Measurements from ENCODE around the gene PDGFRB. TPM values are rescaled to one million over a fixed set of nuclear protein-coding genes. Genes with fewer than 3 reads are reported as not detected.

The PDGFRB gene
- total RNA-seq, 3 donors from 2014 or later: 53.7 to 243 (median 146) TPM

DNA sequence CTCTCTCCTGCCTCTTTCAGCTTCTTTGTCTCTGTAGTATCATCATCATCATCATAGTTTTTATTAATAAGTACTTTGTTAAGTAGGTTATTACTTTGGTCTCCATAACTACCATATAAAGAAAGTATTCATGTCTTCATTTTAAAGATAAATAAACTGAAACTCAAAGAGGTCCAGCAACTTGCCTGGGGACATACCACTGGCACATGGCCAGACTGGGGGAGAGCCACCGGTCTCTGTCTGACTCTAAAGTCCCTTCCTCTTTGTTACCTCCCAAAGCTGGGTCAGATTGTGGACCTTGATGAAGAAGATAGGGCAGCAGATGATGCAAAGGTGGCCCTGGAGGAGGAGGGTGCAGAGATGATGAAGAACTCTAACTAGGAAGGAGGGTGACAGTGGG lies 19.4 kb upstream of the PDGFRB start:
- Histone ChIP-seq H3K27me3 (no peaks in the 10 kb centered on the region), H3K4me1 (no peaks in the 10 kb centered on the region), H3K27ac (no peak overlapping the region), H3K4me3 (no peak overlapping the region), H3K9me3 (no peaks in the 10 kb centered on the region), H3K36me3 (no peaks in the 10 kb centered on the region)
- DNase-seq (ENCODE audit: low spot score in 2 of 2): no peak
- intact Hi-C loops (cut with DNase I; ENCODE audit: low total_unique reads): no loop called here
- TF ChIP-seq, protein P1, sequence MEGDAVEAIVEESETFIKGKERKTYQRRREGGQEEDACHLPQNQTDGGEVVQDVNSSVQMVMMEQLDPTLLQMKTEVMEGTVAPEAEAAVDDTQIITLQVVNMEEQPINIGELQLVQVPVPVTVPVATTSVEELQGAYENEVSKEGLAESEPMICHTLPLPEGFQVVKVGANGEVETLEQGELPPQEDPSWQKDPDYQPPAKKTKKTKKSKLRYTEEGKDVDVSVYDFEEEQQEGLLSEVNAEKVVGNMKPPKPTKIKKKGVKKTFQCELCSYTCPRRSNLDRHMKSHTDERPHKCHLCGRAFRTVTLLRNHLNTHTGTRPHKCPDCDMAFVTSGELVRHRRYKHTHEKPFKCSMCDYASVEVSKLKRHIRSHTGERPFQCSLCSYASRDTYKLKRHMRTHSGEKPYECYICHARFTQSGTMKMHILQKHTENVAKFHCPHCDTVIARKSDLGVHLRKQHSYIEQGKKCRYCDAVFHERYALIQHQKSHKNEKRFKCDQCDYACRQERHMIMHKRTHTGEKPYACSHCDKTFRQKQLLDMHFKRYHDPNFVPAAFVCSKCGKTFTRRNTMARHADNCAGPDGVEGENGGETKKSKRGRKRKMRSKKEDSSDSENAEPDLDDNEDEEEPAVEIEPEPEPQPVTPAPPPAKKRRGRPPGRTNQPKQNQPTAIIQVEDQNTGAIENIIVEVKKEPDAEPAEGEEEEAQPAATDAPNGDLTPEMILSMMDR (IDR thresholded peaks at IDR 0.05): no peak
- TF ChIP-seq POLR2A (IDR thresholded peaks at IDR 0.05) (no peak), POLR2AphosphoS5 (IDR thresholded peaks at IDR 0.05) (no peak)

DNA sequence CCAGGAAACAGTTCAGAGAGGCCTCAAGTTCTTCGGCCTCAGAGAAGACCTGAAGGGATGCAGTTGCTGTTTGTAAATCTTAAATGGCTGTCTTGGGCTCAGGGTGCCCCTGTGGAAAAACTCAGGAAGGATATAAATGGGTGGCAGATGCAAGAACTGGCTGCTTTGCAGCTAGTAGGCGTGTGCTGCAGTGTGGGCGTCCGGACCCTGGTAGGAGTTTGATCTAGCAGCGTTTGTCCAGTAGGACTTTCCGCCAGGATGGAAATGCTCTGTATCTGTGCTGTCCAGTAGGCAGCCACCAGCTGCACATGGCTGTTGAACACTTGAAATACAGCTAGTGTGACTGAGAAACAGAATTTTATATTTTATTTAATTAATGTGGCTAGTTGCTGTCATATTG lies 18.6 kb upstream of the PDGFRB start:
- no peaks in the 10 kb centered on the region for H3K4me1 ChIP-seq
- no peaks in the 10 kb centered on the region for H3K36me3 ChIP-seq
- intact Hi-C loops (cut with DNase I; ENCODE audit: low total_unique reads): no loop called here
- DNase-seq (ENCODE audit: low spot score in 2 of 2): no peak
- H3K9me3 ChIP-seq: no peaks in the 10 kb centered on the region
- TF ChIP-seq, protein P1 (IDR thresholded peaks at IDR 0.05): no peak
- TF ChIP-seq POLR2AphosphoS5 (IDR thresholded peaks at IDR 0.05) (no peak), POLR2A (IDR thresholded peaks at IDR 0.05) (no peak)
- H3K27me3 ChIP-seq: no peaks in the 10 kb centered on the region
- no peak overlapping the region for H3K27ac ChIP-seq
- H3K4me3 ChIP-seq: no peak overlapping the region

DNA sequence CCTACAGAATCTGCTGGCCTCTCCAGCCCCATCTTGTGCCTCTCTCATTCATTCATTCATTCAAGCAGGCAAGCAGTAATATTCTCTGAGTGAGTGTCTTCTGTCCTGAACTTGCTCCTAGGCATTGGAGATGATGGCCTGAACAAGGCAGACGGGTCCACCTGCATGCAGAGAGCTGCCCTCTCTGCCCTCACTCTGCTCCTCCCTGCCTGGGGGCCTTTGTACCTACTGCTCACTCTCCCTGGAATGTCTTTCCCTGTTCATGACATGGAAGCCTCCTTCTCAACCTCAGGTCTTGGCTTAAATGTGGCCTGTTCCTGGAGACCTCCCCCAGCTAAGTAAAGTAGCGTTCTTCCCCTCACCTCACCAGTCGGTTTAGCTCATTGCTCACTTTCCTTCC lies 17.5 kb upstream of the PDGFRB start:
- Histone ChIP-seq H3K27ac (no peak overlapping the region), H3K27me3 (no peaks in the 10 kb centered on the region), H3K4me1 (no peaks in the 10 kb centered on the region), H3K36me3 (no peaks in the 10 kb centered on the region), H3K4me3 (no peak overlapping the region), H3K9me3 (no peaks in the 10 kb centered on the region)
- TF ChIP-seq POLR2AphosphoS5 (IDR thresholded peaks at IDR 0.05) (no peak), POLR2A (IDR thresholded peaks at IDR 0.05) (no peak)
- TF ChIP-seq, protein P1 (IDR thresholded peaks at IDR 0.05): no peak
- DNase-seq (ENCODE audit: low spot score in 2 of 2): no peak
- intact Hi-C loops (cut with DNase I; ENCODE audit: low total_unique reads): no loop called here

DNA sequence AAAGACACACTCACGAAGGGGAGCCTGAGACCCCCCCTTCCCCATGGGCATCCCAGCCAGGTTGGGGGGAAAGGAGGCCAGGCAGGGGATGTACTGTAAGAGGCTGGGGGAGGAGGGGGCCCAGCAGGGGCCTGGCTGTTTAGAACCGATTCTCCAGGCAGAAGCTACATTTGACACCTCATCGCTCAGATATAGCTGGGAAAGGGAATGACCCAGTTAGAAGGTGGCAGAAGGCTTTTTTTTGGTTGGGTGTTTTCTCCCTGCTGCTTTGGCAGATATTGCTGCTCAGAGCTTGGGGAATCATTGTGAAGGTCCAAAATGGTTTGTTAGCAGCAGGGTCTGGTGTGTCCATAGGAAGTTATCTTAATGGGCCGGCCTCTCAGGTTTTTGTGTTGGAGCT lies 16.9 kb upstream of the PDGFRB start:
- intact Hi-C loops (cut with DNase I; ENCODE audit: low total_unique reads): no loop called here
- no peaks in the 10 kb centered on the region for H3K36me3 ChIP-seq
- no peaks in the 10 kb centered on the region for H3K27me3 ChIP-seq
- DNase-seq (ENCODE audit: low spot score in 2 of 2): no peak
- H3K9me3 ChIP-seq: no peaks in the 10 kb centered on the region
- TF ChIP-seq, protein P1 (IDR thresholded peaks at IDR 0.05): no peak
- TF ChIP-seq POLR2AphosphoS5 (IDR thresholded peaks at IDR 0.05): no peak
- TF ChIP-seq POLR2A (IDR thresholded peaks at IDR 0.05): no peak
- no peaks in the 10 kb centered on the region for H3K4me1 ChIP-seq
- H3K27ac ChIP-seq: no peak overlapping the region
- no peak overlapping the region for H3K4me3 ChIP-seq

DNA sequence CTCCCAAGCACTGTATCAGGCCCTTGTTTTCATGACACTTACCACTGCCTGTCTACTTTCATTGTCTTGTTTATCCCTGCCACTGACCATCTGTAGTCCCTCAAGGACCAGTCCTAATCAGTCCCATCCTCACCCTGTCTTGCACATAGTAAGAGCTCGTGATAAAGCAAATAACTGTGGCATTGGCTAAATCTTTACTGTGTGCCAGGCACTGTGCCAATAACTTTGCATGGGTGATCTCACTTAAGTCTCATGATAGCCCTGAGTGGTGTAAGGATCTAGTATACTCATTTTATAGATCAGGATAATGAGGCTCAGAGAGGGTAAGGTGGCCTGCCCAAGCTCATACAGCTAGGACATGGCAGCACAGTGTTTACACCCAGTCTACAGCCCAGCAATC lies 16.5 kb upstream of the PDGFRB start:
- no peak for TF ChIP-seq POLR2A (IDR thresholded peaks at IDR 0.05)
- no peak for TF ChIP-seq POLR2AphosphoS5 (IDR thresholded peaks at IDR 0.05)
- TF ChIP-seq, protein P1 (IDR thresholded peaks at IDR 0.05): no peak
- intact Hi-C loops (cut with DNase I; ENCODE audit: low total_unique reads): no loop called here
- DNase-seq (ENCODE audit: low spot score in 2 of 2): no peak
- no peaks in the 10 kb centered on the region for H3K9me3 ChIP-seq
- H3K27ac ChIP-seq: no peak overlapping the region
- H3K4me3 ChIP-seq: no peak overlapping the region
- no peaks in the 10 kb centered on the region for H3K36me3 ChIP-seq
- H3K4me1 ChIP-seq: no peaks in the 10 kb centered on the region
- H3K27me3 ChIP-seq: peaks cover 0 to 3% of the 10 kb centered on the region in 2 donors

Data from breast epithelium (tissue), 4 donors.